GM23338 (cell line): ENCODE measurements around the gene RUSC2. TPM values are rescaled to one million over a fixed set of nuclear protein-coding genes. Genes with fewer than 3 reads are reported as not detected.

Experiments used
- ATAC-seq: fragments of 200-7000 bp; cut with Tn5 transposase; 3 replicates; pipeline ENCODE4 v1.9.1; 2020
- DNase-seq: peaks from one replicate; pipeline ENCODE4 v3.0.0-alpha.2; 2015; ENCODE audit warnings: low spot score
- H2AFZ ChIP-seq: fragments of 200-600 bp; sonication (generic); 2 replicates; pipeline ENCODE4 v1.8.0; 2016; ENCODE audit warnings: antibody characterized with exemption, mild to moderate bottlenecking, moderate library complexity
- H3F3A ChIP-seq: fragments of 200-600 bp; sonication (generic); replicated peaks from 2 replicates; pipeline ENCODE4 v1.8.0; 2017; ENCODE audit warnings: antibody characterized with exemption, mixed run types, low read depth
- H3K27ac ChIP-seq: fragments of 200-600 bp; sonication (generic); 2 replicates; pipeline ENCODE4 v1.6.1; 2016; ENCODE audit warnings: low read depth
- H3K27me3 ChIP-seq: fragments of 200-600 bp; sonication (generic); 2 replicates; pipeline ENCODE4 v1.8.0; 2016; ENCODE audit warnings: mild to moderate bottlenecking, mixed run types, moderate library complexity; ENCODE audit not compliant: insufficient read depth
- H3K36me3 ChIP-seq: fragments of 200-600 bp; sonication (generic); 2 replicates; pipeline ENCODE4 v1.8.0; 2016; ENCODE audit warnings: mild to moderate bottlenecking; ENCODE audit not compliant: insufficient read depth
- H3K4me1 ChIP-seq: fragments of 200-600 bp; sonication (generic); 2 replicates; pipeline ENCODE4 v1.8.0; 2016; ENCODE audit warnings: mild to moderate bottlenecking, moderate library complexity; ENCODE audit not compliant: insufficient read depth
- H3K4me2 ChIP-seq: fragments of 200-600 bp; sonication (generic); 2 replicates; pipeline ENCODE4 v1.7.1; 2017; ENCODE audit warnings: mixed run types
- H3K4me3 ChIP-seq: fragments of 200-600 bp; sonication (generic); 2 replicates; pipeline ENCODE4 v1.6.1; 2016; ENCODE audit warnings: mixed run types
- H3K79me2 ChIP-seq: fragments of 200-600 bp; sonication (generic); replicated peaks from 2 replicates; pipeline ENCODE4 v1.8.0; 2017; ENCODE audit warnings: mild to moderate bottlenecking; ENCODE audit not compliant: insufficient read depth
- H3K9me2 ChIP-seq: fragments of 200-600 bp; sonication (generic); 2 replicates; pipeline ENCODE4 v1.8.0; 2017; ENCODE audit not compliant: insufficient read depth
- H4K20me1 ChIP-seq: fragments of 200-600 bp; sonication (generic); replicated peaks from 2 replicates; pipeline ENCODE4 v1.8.0; 2017; ENCODE audit warnings: mild to moderate bottlenecking; ENCODE audit not compliant: insufficient read depth
- H3K27ac Mint-ChIP-seq: 2 replicates; pipeline ENCODE4 v1.8.0; 2020; ENCODE audit warnings: inconsistent platforms, mild to moderate bottlenecking, moderate library complexity, mixed read lengths
- H3K27me3 Mint-ChIP-seq: 3 replicates; pipeline ENCODE4 v1.8.0; 2022; ENCODE audit warnings: low read depth, mild to moderate bottlenecking, moderate library complexity, mixed read lengths, inconsistent platforms; ENCODE audit not compliant: insufficient read depth, poor library complexity
- H3K36me3 Mint-ChIP-seq: 3 replicates; pipeline ENCODE4 v1.8.0; 2021; ENCODE audit warnings: low read depth, mild to moderate bottlenecking, inconsistent platforms, moderate library complexity, mixed read lengths
- H3K4me1 Mint-ChIP-seq: 3 replicates; pipeline ENCODE4 v1.8.0; 2020; ENCODE audit warnings: mild to moderate bottlenecking, inconsistent platforms, mixed read lengths
- H3K4me3 Mint-ChIP-seq: 3 replicates; pipeline ENCODE4 v1.8.0; 2021; ENCODE audit warnings: moderate library complexity, mild to moderate bottlenecking, inconsistent platforms, mixed read lengths
- H3K9me3 Mint-ChIP-seq: 3 replicates; pipeline ENCODE4 v1.8.0; 2020; ENCODE audit warnings: moderate library complexity, mild to moderate bottlenecking, inconsistent platforms, mixed read lengths
- JUNB ChIP-seq: IDR thresholded peaks from one replicate; pipeline ENCODE4 v1.6.1; 2016; ENCODE audit warnings: antibody characterized with exemption; ENCODE audit not compliant: unreplicated experiment
- NANOG ChIP-seq: IDR thresholded peaks from 2 replicates; pipeline ENCODE4 v1.6.1; 2016; ENCODE audit warnings: antibody characterized with exemption, borderline replicate concordance
- POLR2AphosphoS5 ChIP-seq: IDR thresholded peaks from 2 replicates; pipeline ENCODE4 v1.6.1; 2016; ENCODE audit warnings: antibody characterized with exemption, low read depth
- STAT1 ChIP-seq: IDR thresholded peaks from one replicate; pipeline ENCODE4 v1.6.1; 2016; ENCODE audit warnings: antibody characterized with exemption; ENCODE audit not compliant: unreplicated experiment
- ZNF114 ChIP-seq: fragments of 250-450 bp; sonication (Bioruptor Pico); IDR thresholded peaks from 2 replicates; pipeline ENCODE4 v1.5.0; 2020; ENCODE audit warnings: mild to moderate bottlenecking, moderate library complexity
- ZNF331 ChIP-seq: fragments of 250-450 bp; sonication (Bioruptor Pico); IDR thresholded peaks from 2 replicates; pipeline ENCODE4 v1.5.0; 2020; ENCODE audit warnings: low read depth, mild to moderate bottlenecking, moderate library complexity
- ZNF462 ChIP-seq: fragments of 250-450 bp; sonication (Bioruptor Pico); IDR thresholded peaks from 2 replicates; pipeline ENCODE4 v1.5.0; 2020; ENCODE audit warnings: mild to moderate bottlenecking, moderate library complexity
- polyA plus RNA-seq: library from polyadenylated mRNA; unstranded; fragments of >200 nt; fragmentation: Nextera tagmentation; extraction: Ambion mirVana; gene quantifications from 2 replicates; pipeline ENCODE4 v1.2.1, GENCODE V29; 2016
- total RNA-seq: library from RNA; depleted of rRNA; stranded (reverse); fragments of >200 nt; shearing (Covaris generic); gene quantifications from 2 replicates; pipeline ENCODE4 v1.2.3, GENCODE V29; 2014
- TF ChIP-seq, protein P1 (sequence below), 2 experiments: fragments of 200-600 bp in 1 of 2; sonication (generic) in 1 of 2; conservative IDR thresholded peaks; 2 replicates each; pipeline versions ENCODE4 v1.5.1 to v1.6.1; 2016 to 2017; ENCODE audit warnings: antibody characterized with exemption in 2 of 2, low read depth in 2 of 2, mild to moderate bottlenecking in 2 of 2, moderate library complexity in 1 of 2
- TF ChIP-seq, protein P2 (sequence below): IDR thresholded peaks from 2 replicates; pipeline ENCODE4 v1.6.1; 2016; ENCODE audit warnings: antibody characterized with exemption

Gene RUSC2
- total and polyA plus RNA-seq, 2 experiments from 2014 or later: 3.0 to 8.2 TPM

- TF ChIP-seq ZNF462 (CRISPR knock-in tag): no peak
- TF ChIP-seq, protein P1, sequence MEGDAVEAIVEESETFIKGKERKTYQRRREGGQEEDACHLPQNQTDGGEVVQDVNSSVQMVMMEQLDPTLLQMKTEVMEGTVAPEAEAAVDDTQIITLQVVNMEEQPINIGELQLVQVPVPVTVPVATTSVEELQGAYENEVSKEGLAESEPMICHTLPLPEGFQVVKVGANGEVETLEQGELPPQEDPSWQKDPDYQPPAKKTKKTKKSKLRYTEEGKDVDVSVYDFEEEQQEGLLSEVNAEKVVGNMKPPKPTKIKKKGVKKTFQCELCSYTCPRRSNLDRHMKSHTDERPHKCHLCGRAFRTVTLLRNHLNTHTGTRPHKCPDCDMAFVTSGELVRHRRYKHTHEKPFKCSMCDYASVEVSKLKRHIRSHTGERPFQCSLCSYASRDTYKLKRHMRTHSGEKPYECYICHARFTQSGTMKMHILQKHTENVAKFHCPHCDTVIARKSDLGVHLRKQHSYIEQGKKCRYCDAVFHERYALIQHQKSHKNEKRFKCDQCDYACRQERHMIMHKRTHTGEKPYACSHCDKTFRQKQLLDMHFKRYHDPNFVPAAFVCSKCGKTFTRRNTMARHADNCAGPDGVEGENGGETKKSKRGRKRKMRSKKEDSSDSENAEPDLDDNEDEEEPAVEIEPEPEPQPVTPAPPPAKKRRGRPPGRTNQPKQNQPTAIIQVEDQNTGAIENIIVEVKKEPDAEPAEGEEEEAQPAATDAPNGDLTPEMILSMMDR (conservative IDR thresholded peaks at IDR 0.05; ENCODE audit: low read depth in 2 of 2): no peak
- TF ChIP-seq STAT1: no peak
- no peak for TF ChIP-seq ZNF331 (CRISPR knock-in tag)
- TF ChIP-seq NANOG: no peak
- TF ChIP-seq JUNB: no peak
- no peak for TF ChIP-seq ZNF114 (CRISPR knock-in tag)
- no peak for TF ChIP-seq POLR2AphosphoS5
These were observed 19.6 kb upstream of the RUSC2 start (continued) for GRCh38 chr9:35470340-35470739.

GRCh38 chr9:35470894-35471293 is 19.0 kb upstream of the RUSC2 start:
- H3K4me2 ChIP-seq: no peak overlapping the region
- no peaks in the 10 kb centered on the region for H3K36me3 Mint-ChIP-seq
- no peaks in the 10 kb centered on the region for H3K79me2 ChIP-seq
- no peaks in the 10 kb centered on the region for H3K4me1 ChIP-seq
- H4K20me1 ChIP-seq: no peaks in the 10 kb centered on the region
- DNase-seq (no peak), ATAC-seq (no peak)
- no peak overlapping the region for H2AFZ ChIP-seq
- H3K4me1 Mint-ChIP-seq: no peaks in the 10 kb centered on the region
- H3K4me3 ChIP-seq: no peak overlapping the region
- H3K9me3 Mint-ChIP-seq: no peaks in the 10 kb centered on the region
- H3K27me3 Mint-ChIP-seq: no peaks in the 10 kb centered on the region
- no peak overlapping the region for H3K27ac Mint-ChIP-seq
- H3K9me2 ChIP-seq: no peaks in the 10 kb centered on the region; the same call in 1 of the 2 replicates
- H3K36me3 ChIP-seq: no peaks in the 10 kb centered on the region
- H3K27ac ChIP-seq: no peak overlapping the region
- no peaks in the 10 kb centered on the region for H3F3A ChIP-seq
- no peaks in the 10 kb centered on the region for H3K27me3 ChIP-seq
- H3K4me3 Mint-ChIP-seq: no peak overlapping the region
- TF ChIP-seq NANOG (no peak), JUNB (no peak)
- TF ChIP-seq, protein P2, sequence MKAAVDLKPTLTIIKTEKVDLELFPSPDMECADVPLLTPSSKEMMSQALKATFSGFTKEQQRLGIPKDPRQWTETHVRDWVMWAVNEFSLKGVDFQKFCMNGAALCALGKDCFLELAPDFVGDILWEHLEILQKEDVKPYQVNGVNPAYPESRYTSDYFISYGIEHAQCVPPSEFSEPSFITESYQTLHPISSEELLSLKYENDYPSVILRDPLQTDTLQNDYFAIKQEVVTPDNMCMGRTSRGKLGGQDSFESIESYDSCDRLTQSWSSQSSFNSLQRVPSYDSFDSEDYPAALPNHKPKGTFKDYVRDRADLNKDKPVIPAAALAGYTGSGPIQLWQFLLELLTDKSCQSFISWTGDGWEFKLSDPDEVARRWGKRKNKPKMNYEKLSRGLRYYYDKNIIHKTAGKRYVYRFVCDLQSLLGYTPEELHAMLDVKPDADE: no peak
